Mucosa of descending colon (tissue), 3 donors: Measurements from ENCODE around the gene SLIT3. TPM values are rescaled to one million over a fixed set of nuclear protein-coding genes. Genes with fewer than 3 reads are reported as not detected.

Source experiments
- ATAC-seq: fragments of 200-7000 bp; cut with Tn5 transposase; one replicate; pipeline ENCODE4 v1.9.1; 2020; ENCODE audit warnings: mild to moderate bottlenecking, moderate library complexity
- DNase-seq, 3 donors: peaks; one replicate each; pipeline ENCODE4 v3.0.0-alpha.2; 2020
- H3K36me3 ChIP-seq: fragments of 200-600 bp; one replicate; pipeline ENCODE4 v1.8.0; 2021; ENCODE audit warnings: low read depth, mild to moderate bottlenecking
- H3K4me1 ChIP-seq: fragments of 200-600 bp; one replicate; pipeline ENCODE4 v1.8.0; 2021; ENCODE audit warnings: low read depth, mild to moderate bottlenecking
- H3K4me3 ChIP-seq: fragments of 200-600 bp; one replicate; pipeline ENCODE4 v1.8.0; 2021; ENCODE audit warnings: mild to moderate bottlenecking
- H3K9me3 ChIP-seq: fragments of 200-600 bp; one replicate; pipeline ENCODE4 v1.8.0; 2021; ENCODE audit warnings: mild to moderate bottlenecking
- intact Hi-C, 2 donors: fragments of 100-400 bp; cut with DNase I in 1 of 2; cut with micrococcal nuclease in 1 of 2; formaldehyde crosslinking; loops; one replicate each; pipeline versions ENCODE4 v1.11.0 to v1.11.1; 2022; cut with DNase I, micrococcal nuclease
- total RNA-seq, 3 donors: library from RNA; stranded (reverse); fragmentation: NEBNext Ultra II Directional in 2 of 3; extraction: Animal tissue kit (Norgen Biotek cat#: 25700) in 2 of 3; gene quantifications; one replicate each; pipeline versions ENCODE4 v1.2.1 to v1.2.4, GENCODE V29; 2021 to 2023
- TF ChIP-seq, protein P1 (sequence below): fragments of 200-600 bp; IDR thresholded peaks from one replicate; pipeline ENCODE4 v1.8.0; 2022; ENCODE audit warnings: antibody characterized with exemption, mild to moderate bottlenecking
- donor health status: DM: no; HTN: no; CAD: no; lungs with moderate emphysema.
- donor health status: DM: no; HTN: no; CAD: no.
- donor health status: DM: no; HTN: yes; CAD: no.

Gene SLIT3
- total RNA-seq, 3 donors from 2014 or later = 4.2 to 25.5 (median 16.1) TPM

DNA sequence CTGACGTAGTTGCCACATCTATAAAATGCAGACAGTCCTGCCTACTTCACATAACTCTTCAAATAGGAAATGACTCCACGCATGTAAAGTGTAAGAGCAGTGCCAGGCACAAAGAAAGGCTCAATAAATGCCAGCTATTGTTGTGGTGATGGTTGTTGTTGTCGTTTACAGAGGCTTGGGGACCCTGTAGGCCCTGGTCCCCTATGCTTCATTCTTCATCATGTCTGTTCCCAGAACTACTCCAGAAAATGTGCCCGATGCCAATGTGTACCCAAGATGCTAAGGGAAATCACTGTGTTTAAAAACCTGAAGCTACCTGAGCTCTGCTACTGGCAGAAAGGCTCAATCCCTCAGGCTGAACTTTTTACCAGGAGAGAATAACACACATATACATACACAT is 9.1 kb downstream of the SLIT3 start:
- Histone ChIP-seq H3K9me3 (no peaks in the 10 kb centered on the region), H3K36me3 (no peaks in the 10 kb centered on the region), H3K4me3 (no peak overlapping the region), H3K4me1 (no peaks in the 10 kb centered on the region)
- no peak for DNase-seq
- intact Hi-C loops = no loop called here
- TF ChIP-seq, protein P1, sequence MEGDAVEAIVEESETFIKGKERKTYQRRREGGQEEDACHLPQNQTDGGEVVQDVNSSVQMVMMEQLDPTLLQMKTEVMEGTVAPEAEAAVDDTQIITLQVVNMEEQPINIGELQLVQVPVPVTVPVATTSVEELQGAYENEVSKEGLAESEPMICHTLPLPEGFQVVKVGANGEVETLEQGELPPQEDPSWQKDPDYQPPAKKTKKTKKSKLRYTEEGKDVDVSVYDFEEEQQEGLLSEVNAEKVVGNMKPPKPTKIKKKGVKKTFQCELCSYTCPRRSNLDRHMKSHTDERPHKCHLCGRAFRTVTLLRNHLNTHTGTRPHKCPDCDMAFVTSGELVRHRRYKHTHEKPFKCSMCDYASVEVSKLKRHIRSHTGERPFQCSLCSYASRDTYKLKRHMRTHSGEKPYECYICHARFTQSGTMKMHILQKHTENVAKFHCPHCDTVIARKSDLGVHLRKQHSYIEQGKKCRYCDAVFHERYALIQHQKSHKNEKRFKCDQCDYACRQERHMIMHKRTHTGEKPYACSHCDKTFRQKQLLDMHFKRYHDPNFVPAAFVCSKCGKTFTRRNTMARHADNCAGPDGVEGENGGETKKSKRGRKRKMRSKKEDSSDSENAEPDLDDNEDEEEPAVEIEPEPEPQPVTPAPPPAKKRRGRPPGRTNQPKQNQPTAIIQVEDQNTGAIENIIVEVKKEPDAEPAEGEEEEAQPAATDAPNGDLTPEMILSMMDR = no peak
- no peak for ATAC-seq

DNA sequence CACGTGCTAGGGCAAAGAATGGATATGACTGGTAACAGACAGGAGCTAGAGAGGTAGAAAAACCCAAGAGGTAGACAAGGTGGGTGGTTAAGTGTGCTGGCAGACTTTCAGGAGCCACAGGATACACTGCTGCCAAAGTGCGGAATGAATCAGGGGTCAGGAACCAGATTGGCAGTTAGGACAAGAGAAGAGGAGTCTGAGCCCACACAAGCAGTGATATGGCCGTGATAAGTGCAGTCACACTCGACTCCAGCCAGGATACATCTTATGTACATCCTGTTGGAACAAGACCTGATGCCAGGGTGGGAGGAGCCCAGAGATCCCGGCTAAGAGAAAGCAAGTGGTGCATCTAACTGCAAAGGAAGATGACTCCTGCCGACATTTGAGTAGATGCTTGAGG is 10.0 kb downstream of the SLIT3 start:
- intact Hi-C loops = no loop called here
- no peaks in the 10 kb centered on the region for H3K9me3 ChIP-seq
- ATAC-seq (no peak), DNase-seq (no peak)
- TF ChIP-seq, protein P1 = no peak
- H3K4me3 ChIP-seq = no peak overlapping the region
- H3K4me1 ChIP-seq = no peaks in the 10 kb centered on the region
- H3K36me3 ChIP-seq = no peaks in the 10 kb centered on the region

DNA sequence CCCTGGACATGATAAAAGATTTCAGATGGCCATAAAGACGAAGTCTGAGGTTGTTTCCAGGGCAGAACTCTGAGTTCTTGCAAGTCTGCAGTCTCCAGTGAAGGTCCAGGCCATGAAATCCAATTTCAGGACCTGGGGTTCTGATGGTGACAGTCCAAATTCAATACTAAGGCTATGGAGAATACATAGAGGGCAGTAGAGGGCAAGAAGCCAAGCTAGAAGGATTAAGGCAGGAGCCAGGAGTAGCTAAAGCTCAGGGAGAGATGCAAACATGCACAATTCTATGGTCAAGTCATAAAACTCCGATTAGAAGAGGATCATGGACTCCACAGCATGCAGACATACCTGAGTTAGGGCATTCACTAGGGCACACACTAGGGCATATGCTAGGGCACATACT is 11.4 kb downstream of the SLIT3 start:
- no peaks in the 10 kb centered on the region for H3K36me3 ChIP-seq
- H3K4me1 ChIP-seq = no peaks in the 10 kb centered on the region
- TF ChIP-seq, protein P1 = no peak
- no peak overlapping the region for H3K4me3 ChIP-seq
- DNase-seq (no peak), ATAC-seq (no peak)
- no peaks in the 10 kb centered on the region for H3K9me3 ChIP-seq
- intact Hi-C loops = no loop called here

DNA sequence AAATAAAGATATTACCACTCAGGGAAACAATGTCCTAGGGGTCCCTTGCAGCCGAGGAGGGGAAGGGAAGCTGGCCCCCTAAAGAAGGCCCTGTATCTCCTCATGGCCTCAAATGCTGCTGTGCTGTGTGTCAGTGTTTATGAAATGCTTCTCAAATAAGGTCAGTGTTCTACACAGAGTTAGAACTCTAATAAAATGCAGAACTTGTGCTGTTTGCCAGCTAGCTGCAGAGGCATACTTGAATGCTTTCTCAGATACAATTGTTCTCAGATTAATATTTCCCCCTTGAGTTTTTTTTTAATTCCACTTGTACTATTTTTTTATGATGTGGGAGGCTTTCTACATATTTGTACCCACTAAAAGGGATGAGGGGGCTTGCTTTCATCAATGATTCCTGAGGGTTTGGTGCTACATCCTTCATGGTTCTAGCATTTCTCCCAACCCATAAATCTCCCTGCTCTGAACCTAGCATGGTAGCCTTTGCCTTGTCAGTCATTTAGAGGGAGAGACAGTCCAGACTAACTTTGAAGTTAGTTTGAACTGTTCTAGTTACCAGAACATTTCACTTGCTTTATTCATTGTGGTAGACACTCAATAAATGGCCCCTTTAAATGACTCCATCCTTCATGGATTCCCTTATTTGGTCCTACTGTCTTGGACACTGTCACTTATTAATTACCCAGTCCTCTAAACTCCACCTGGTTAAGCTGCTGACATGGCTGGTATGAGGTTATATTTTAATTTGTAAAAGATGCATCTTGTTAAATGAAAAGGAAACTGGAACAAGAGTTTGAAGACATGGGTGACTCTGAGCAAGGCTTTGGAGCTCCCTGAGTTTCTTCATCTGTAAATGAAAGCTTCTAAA is 12.6 kb downstream of the SLIT3 start:
- TF ChIP-seq, protein P1 = no peak
- H3K36me3 ChIP-seq = no peaks in the 10 kb centered on the region
- intact Hi-C loops = no loop called here
- H3K4me1 ChIP-seq = no peaks in the 10 kb centered on the region
- no peak for DNase-seq
- no peaks in the 10 kb centered on the region for H3K9me3 ChIP-seq
- H3K4me3 ChIP-seq = no peak overlapping the region
- ATAC-seq = no peak

DNA sequence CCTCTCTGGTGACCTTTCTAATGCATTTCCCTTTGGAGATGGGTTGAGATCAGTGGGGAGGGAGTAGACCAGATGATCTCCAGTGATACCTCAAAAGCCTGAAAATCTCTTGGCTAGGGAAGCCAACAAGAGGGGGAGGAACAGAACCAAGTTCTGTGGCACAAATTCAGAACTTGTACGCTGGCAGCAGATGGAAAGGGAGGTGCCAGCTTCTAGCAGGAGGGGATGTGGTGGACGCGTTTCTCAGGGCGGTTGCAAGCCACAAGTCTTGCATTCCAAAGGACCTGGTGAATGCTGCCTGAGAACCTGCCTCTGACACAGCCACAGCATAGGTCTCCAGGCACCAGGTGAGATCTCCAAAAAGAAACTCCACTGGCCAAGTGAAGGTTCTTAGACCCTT is 13.4 kb downstream of the SLIT3 start:
- TF ChIP-seq, protein P1 = no peak
- Histone ChIP-seq H3K4me3 (no peak overlapping the region), H3K36me3 (no peaks in the 10 kb centered on the region), H3K4me1 (no peaks in the 10 kb centered on the region), H3K9me3 (no peaks in the 10 kb centered on the region)
- DNase-seq (no peak), ATAC-seq (no peak)
- intact Hi-C loops = no loop called here
